Skeletal muscle cell (primary cell): ENCODE measurements around the gene TBC1D22A.

Experiments used
- DNase-seq: peaks from one replicate; pipeline ENCODE4 v3.0.0-alpha.2; 2010; ENCODE audit warnings: low read depth
- H3K4me3 ChIP-seq: 2 replicates; pipeline ENCODE4 v1.5.1; 2011; ENCODE audit warnings: low read depth, mild to moderate bottlenecking, control low read depth, low read length, moderate library complexity

TBC1D22A gene

GRCh38 chr22:47195484-47196165 is 433.2 kb downstream of the TBC1D22A start:
- no peak for DNase-seq
- H3K4me3 ChIP-seq: no peak overlapping the region

DNA sequence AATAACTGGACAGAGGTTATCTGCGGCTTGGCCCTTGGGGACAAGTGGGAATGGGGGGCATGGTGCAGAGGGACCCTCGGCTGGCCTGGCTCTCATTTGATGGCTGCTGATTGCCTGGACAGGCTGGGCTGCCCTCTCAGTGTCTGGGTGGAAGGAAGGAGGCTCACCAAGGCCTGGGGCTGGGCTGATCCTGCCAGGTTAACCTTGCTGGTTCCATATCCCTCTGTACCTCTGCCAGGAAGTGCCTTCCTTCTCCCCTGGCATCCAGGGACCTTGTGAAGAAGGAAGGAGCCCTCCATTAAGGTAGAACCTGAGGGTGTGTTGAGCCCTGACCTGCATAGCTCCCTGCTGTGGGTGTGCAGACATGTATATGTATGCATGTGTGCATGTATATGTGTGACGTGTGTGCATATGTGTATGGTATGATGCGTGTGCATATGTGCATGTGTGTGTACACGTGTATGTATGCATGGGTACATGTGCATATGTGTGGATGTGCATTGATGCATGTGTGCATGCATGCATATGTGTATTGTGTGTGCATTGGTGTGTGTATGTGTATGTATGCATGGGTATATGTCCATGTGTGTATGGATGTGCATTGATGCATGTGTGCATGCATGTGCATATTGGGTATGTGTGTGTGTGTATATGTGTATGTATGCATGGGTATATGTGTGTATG is 433.9 kb downstream of the TBC1D22A start:
- no peak for DNase-seq
- no peak overlapping the region for H3K4me3 ChIP-seq

- H3K4me3 ChIP-seq: no peak overlapping the region
- no peak for DNase-seq
These were observed 434.7 kb downstream of the TBC1D22A start for GRCh38 chr22:47196881-47197772.

GRCh38 chr22:47197773-47198500 is 435.5 kb downstream of the TBC1D22A start:
- H3K4me3 ChIP-seq: no peak overlapping the region
- DNase-seq: no peak

DNA sequence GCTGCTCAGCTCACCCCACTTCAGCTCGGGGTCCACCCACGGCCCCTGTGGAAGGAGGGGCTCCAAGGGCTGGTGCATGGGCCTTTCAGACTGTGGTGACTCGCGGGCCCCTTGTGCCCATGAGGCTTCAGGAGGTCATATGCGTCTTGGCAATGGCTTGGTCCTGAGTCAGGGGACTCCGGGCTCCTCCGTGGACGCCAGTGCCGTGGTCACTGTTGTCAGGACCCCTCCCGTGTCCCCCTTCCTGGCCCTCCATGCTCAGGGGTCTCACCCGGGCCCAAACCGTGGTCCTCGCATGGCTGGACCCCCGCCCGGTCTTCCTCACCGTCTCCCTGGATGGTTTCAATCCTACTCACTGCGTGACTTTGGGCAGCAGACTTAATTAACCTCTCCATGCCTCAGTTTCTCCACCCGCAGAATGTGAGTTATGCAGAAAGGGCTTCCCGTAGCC is 436.4 kb downstream of the TBC1D22A start:
- no peak overlapping the region for H3K4me3 ChIP-seq
- no peak for DNase-seq

DNA sequence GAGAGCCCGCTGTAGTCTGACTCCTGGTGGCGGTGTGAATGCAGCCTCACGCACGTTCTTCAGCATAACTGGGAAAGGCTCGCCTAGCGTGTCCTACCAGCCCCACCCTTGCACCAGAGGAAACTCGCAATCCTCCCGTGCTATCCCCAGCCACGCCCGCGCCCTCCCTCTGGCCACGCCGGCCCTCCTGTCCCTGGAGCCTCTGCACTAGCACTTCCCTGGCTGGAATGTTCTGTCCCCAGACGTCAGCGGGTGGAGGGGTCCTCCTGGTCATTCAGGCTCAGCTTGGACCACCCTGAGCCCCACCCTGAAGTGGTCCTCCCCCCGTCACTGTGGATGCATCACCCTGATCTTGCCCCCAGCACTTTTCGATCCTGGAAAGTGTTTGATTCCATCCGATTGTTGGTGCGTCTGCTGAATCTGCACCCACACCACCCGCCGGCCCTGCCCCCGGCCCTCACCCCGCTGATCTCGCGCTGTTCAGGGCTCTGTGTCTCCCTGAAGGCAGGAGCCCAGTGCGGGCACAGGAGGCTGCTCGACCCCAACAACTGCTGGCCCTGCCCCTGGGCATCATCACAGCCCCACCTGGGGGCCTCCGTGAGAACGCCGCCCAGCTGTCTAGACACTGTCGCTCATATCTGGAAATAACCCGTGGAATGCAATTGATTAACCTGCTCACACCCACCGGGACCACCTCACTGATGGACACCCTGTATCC is 437.0 kb downstream of the TBC1D22A start:
- DNase-seq: no peak
- H3K4me3 ChIP-seq: no peak overlapping the region

GRCh38 chr22:47199979-47200272 is 437.5 kb downstream of the TBC1D22A start:
- H3K4me3 ChIP-seq: no peak overlapping the region
- no peak for DNase-seq

DNA sequence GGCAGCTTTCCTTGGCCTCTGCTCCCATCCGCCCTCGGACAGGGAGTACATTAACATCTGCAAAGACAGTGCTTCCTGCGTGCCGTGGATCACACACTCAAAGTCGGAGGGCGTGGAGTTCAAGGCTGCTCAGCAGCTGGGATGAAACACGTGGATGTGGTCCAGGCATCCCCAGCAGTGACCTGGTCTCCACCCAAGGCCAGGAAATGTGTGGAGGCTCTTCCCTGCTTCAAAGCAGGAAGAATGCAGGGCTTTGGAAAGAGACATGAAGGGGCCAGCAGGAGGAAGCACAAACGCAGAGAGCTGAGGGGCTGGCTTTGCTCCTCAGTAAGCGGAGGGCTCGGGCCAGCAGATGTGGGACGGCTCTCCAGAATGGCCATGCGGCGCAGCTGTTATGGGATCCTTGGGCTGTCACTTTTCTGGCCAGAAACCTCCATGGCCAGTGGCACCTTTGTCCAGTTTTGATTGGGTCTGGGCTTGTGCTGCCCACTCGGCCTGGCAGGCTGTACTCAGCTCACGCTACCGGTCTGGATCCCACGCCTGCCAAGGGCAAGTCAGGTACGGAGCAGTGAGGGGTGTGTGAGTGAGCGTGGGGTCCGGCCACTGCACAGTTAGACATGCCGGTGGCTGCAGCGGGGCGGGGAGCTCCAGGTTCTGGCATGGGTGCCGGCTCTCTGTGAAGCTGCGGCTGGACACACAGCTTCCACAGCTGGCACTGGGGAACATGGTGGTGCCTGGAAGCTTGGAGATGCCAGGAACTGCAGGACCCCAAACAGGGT is 438.0 kb downstream of the TBC1D22A start:
- H3K4me3 ChIP-seq: no peak overlapping the region
- no peak for DNase-seq

DNA sequence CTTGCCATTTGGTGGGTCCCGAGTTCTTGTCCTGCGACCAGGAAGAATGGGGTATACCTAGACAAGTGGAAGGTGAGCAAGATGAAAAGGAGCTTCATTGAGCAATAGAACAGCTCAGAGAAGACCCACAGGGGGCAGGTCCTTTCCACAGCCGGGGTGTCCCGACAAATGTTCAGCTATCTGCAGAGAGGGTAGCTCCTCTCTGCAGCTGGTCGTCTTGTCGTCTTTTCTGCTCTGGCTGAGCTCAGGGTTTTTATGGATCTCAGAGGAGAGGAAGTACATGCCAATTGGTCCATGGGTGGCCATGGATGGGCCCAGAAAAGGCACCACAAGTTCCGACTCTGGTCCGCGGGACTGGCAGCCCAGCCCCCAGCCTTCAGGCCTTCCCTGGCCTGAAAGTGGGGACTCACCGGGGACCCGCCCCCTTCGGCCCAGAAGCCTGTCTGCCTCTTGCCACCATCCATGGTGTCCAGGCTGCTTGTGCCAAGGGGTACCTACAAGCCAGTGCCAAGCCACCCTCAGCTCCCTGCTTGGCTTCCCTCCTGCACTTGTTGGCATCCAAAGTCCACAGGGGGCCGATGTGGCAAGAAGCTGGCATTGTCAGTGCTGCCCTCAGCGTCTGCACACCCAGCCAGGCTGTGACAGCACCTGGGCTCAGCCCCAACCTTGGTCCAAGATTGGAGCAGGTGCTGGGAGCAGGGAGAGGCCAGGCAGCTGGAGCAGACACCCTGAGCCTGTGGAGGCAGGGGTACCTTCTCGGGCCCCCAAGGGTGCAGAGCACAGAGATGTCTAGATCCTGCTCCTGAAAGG is 438.9 kb downstream of the TBC1D22A start:
- DNase-seq: no peak
- no peak overlapping the region for H3K4me3 ChIP-seq

DNA sequence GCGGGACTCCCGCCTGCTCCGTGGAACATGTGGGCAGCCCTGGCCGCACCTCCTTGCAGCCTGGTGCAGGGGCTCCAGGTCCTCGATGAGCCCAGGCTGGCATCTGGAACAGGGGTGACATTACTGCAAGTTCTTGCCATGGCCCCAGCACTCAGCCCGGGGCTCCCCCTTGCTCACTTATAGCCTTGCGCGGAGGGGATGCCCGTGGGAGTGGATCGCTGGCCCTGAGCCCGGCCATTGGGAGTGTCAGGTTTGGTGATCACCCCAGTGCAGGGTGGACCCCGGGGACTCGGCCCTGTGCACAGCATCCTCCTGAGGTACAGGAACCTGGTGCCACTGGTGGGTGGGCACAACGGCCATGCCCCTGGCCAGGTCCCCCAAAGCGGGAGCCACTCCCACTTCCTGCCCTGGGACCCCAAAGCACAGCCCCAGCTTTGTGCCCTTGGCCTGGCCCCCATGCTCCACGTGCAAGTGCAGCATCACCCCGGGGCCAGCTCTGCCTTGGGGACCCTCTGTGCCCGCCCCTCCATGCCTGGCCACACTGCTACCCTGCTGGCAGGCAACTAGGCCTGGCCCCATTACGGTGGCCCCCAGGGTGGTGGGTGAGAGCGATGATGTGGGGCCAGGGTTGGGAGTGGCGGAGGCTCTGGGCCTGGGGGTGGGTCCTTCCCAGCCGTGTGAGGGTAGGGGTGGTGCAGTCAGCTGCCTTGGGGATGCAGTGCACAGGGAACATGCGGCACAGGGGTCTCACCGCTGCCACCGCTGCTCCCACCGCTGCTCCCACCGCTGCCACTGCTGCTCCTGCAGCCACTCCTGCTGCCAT is 439.8 kb downstream of the TBC1D22A start:
- H3K4me3 ChIP-seq: no peak overlapping the region
- no peak for DNase-seq

DNA sequence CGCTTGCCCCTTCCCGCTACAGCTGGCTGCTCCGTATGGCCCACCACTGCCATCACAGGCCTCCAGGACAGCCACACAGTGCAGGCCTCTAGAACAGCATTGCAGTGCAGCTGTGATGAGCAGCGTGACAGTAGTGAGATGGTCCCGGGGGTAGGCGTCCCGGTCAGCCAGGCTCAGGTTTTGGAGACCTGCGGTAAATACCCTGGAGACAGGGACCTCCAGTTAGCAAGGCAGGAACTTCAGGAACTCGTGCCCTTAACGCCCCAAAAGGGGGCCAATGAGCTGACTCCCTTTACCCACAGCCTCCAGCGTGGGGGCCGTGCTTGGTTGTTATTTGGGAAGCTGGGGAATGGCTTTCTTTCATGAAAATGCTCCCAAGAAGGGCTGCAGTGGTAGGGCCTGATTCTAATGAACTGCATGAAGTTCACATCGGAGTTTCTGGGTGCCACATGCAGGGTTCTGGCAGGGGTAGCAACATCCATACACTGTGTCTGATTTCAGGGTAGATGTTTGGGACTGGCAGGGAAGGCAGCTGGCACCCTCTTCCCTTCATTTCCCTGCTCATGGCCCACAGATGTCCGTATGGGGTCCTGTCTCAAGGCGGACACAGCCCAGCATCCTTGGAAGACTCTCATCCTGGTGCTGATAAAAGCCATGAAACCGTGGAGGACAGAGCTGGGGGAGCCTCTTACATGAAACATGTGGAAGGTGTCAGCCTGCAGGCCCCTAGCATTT is 440.5 kb downstream of the TBC1D22A start:
- no peak for DNase-seq
- no peak overlapping the region for H3K4me3 ChIP-seq

DNA sequence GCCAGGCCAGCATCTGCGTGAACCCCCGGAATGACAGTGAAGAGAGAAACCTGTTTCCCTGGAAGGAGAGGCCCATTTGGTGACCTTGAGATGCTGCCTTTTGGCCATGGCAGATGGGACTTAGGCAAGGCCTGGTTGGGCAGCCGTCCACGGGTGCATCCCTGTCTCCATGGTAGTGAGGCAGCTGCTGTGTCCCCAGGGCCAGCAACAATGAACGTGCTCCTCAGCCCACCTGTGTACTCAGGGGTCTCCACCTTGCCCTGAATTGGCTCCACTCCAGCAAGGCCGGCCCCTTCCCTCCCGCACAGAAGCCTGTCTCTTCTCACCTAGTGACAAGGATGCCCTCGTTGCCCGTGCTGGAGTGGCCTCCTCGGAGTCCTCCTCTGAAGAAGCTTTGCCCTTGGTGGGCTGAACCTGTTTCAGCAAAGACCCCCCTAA is 441.1 kb downstream of the TBC1D22A start:
- no peak for DNase-seq

GRCh38 chr22:47204002-47204979 is 441.8 kb downstream of the TBC1D22A start:
- no peak overlapping the region for H3K4me3 ChIP-seq
- DNase-seq: no peak

More for the DNA sequence above, 441.1 kb downstream of the TBC1D22A start:
- no peak overlapping the region for H3K4me3 ChIP-seq

GRCh38 chr22:47205081-47205491 is 442.6 kb downstream of the TBC1D22A start:
- no peak overlapping the region for H3K4me3 ChIP-seq
- DNase-seq: no peak

DNA sequence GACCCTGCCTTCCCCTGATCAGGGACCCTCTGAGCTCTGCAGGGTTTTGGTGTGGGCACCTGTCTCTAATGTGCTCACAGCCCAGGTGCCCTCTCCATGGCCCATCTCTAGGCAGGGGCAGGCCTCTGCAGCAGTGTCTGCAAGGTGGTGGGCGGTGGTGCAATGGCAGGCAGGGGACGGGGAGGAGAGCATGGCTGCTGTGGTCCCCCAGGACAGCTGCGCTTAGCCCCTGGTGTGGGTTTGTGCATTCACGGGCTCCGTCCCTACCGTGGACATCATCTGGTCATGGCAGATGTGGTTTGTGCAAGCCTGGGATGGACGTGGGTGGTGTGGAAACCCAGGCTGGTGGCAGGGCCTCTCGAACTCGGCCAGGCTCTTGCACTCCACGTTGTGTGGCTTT is 443.1 kb downstream of the TBC1D22A start:
- no peak overlapping the region for H3K4me3 ChIP-seq
- no peak for DNase-seq
